GM18858 (cell line): ENCODE data around the gene IGFBP6.

Source experiments
- ATAC-seq: cut with Tn5 transposase; IDR thresholded peaks from one replicate; pipeline ENCODE4 v1.9.1; 2021; ENCODE audit not compliant: unreplicated experiment

The IGFBP6 gene

DNA sequence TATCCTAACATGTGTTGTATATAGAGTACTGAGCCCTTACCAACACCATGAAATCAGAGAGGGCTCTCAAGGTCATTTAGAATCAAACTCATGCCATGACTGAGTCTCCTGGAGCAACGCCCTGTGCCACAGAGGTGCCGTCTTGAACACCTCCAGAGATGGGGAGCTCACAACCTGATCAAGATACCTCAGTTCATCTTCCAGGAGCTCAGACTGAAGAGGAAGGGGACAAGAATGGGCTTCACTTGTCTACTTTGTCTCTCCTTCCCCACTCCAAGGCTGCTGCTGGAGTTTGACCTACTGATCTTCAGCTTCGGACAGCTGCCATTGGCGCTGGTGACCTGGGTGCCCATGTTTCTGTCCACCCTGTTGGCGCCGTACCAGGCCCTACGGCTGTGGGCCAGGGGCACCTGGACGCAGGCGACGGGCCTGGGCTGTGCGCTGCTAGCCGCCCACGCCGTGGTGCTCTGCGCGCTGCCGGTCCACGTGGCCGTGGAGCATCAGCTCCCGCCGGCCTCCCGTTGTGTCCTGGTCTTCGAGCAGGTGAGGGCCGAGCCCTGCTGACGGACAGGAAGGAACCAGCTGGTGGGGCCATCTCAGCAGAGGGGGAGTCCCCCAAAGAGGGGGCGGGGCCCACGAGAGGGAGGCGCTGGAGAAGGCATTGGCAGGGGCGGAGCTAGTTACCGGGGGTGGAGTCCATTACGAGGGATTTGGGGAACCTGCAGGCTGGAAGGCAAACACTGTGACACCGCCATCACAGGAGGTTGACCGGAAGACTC lies 17.8 kb downstream of the IGFBP6 start:
- no peak for ATAC-seq

DNA sequence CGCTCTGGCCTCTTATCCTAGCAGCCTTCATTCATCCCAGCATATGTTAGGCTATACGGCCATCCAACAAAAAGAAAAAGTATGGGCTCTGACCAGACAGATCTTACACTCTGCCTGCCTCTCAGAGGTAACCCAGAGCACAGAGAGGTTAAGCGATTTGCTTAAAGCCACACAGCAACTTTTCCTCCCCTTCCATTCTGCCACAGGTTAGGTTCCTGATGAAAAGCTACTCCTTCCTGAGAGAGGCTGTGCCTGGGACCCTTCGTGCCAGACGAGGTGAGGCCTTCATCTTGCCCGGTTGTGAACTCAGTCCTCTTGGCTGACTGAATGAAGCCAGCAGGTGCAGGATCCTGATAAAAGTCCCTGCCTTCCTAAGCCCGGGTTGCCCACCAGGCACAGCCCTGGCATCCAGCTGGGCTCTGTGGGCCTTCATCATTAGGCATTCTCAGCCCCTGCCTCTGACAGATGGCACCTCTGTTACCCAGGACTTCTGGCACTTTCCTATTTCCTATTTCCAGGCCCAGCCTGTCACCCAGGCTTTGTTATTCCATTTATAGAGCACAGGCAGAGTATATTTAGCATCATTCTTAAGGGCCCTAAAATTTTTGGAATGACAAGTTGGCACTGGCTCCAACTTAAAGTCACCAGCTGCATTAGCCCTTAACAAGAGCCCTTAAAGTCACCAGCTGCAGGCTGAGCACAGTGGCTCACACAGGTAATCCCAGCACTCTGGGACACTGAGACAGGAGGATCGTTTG lies 18.6 kb downstream of the IGFBP6 start:
- ATAC-seq, result no peak

DNA sequence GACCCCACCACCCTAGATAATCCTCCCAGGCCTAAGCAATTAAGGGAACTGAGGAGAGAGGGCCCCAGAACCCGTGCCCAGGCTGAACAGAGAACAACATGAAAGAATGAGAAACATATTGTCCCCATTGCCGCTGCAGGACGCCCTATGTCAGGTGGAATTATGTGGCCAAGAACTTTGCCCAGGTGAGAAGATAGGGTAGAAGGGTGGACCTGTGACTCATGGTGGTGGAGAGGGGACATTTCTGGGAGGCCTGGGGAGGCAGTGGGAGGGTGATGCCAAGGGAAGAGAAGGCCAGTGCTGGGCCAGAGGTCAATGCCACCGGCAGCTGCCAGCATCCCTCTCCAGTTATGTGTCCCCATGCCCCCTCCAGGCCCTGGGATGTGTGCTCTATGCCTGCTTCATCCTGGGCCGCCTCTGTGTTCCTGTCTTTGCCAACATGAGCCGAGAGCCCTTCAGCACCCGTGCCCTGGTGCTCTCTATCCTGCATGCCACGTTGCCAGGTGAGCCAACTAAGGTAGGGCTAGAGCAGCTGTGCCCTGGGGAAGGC lies 21.4 kb downstream of the IGFBP6 start:
- ATAC-seq, result no peak

DNA sequence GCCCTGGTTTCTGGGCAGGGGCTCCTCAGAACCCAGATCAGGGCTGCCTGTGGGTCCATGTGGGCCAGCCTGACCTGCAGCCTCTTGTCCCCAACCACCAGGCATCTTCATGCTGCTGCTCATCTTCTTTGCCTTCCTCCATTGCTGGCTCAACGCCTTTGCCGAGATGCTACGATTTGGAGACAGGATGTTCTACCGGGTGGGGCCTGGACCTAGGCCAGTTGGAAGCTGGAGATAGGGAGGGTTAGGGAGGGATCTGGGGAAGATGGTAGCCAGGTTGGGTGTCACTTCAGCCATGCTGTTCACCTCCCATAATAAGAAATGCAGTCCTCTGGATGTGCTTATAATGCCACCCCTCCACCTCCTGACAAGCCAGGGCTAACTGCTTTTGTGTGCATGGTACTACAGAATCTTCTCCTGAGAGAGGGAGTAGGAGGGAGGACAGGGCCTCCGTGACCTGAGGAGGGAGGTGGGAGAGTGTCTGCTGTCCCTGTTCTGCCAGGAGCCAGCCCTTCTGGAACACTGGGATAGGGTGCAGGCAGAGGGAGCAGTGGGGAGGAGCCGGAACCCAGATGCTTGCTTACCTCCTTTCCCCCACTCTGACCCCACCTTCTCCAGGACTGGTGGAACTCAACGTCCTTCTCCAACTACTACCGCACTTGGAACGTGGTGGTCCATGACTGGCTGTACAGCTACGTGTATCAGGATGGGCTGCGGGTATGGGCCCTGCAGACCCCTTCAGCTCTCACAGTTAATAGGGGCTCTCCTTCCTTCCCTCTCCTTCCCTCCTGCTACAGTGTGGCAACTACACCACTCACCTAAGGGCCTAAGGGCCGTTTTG lies 23.4 kb downstream of the IGFBP6 start:
- ATAC-seq, result no peak

DNA sequence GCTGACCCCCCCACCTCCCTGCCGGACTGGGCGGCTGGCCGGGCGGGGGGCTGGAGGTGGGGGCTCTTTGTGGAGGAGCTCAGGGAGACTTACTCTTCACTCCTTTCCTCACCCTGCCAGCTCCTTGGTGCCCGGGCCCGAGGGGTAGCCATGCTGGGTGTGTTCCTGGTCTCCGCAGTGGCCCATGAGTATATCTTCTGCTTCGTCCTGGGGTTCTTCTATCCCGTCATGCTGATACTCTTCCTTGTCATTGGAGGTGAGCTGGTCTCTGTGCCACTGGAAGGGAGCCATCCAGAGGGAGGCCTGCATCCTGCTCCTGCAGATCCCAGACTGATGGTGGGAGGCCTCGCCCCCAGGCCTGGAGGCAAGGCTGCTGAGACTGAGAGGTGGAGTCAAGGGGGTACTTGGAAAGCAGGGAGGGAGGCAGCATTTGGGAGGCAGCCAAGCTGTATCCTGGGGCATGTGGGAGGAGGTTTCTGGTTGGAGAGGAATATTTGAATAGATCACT lies 25.5 kb downstream of the IGFBP6 start:
- ATAC-seq, result no peak

DNA sequence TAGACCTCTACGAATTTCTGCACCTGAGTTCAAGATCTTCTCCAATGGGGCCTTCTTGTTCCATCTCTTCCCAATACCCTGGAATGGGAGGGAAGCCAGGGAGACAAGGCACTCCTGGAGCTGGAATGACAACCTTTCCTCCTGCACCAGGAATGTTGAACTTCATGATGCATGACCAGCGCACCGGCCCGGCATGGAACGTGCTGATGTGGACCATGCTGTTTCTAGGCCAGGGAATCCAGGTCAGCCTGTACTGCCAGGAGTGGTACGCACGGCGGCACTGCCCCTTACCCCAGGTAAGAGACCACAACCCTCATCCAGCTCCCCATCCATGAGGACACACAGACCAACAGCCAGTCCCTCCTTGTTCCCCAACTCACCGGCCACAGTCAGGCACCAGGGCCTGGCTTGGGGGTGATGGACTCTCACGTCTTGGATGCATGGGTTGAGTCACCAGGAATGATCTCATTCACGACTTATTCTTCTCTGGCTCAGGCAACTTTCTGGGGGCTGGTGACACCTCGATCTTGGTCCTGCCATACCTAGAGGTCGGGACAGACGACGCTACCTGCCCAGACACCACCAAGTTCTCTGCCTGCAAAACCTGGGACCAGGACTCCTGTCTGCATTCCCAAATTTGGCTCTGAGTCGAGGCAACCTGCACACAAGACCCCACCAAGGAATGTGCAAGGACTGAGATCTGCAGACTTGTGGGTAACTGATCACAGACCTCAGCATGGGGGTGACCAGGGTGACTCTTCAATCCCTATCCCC lies 26.3 kb downstream of the IGFBP6 start:
- no peak for ATAC-seq

DNA sequence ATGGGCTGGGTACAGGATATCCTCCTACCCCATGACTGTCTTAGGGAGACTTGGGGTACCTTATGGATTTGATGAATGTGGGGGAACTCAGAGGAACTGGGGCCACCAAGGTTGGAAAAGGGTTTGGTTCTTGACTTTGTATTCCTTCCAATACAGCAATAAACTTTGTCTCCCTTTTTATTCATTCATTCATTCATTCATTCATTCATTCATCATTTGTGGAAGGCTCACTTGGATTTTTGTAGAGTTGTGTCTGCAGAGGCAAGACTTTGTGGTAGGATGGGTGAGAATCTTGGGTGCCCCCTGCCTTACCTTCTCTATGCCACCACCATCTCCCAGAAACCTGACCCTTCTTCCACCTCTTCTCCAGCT lies 26.9 kb downstream of the IGFBP6 start:
- ATAC-seq, result no peak

DNA sequence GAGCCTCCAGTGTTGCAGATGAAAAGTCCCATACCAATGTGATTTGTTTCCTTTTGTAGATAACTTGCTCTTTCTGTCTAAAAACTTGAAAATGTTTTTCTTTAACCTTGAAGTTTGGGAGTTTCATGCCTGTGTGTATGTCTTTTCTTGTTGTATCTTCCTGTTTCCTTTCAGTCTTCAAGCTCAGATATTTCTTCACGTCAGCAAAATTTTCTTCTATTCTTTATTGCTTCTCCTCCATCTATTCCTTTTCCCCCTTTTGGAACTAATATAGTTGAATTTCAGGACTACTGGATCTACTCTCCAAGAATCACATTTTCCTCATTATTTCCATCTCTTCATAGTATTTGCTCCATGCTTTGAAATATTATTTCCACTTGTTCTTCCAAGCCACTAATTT lies 29.7 kb downstream of the IGFBP6 start:
- ATAC-seq, result no peak

DNA sequence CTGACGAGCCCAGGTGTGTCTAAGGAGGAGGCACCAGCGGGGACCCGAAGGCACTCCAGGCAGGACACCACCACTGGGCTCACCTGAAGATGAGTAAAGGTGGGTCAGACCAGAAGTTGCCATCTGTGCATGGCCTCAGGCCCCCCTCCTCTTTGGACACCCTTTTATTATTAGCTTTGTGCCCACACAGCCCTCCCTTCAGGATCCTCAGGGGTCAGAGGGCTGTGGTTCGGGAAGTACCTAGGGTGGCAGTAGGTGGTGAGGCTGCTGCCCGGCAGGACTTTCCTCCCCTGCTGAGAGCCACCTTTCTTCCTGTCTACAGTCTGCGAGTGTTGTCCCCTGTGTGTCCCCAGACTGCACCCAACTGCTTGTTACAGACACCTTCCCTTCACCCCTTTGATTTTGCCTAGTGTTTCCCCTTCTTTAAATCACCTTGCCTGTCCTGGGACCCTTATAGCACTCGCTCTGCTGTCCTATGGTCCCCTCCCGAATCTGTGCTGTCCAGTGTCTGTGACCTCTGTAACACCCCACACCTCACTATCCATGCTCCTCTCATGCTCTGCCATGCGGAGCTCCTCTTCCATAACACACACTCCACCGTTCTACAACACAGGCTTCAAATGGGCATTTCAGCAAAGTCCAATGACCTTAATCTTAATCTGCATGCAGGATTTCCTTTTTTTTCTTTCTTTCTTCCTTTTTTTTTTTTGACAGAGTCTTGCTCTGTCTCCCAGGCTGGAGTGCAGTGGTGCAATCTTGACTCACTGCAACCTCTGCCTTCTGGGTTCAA lies 31.5 kb downstream of the IGFBP6 start:
- no peak for ATAC-seq

DNA sequence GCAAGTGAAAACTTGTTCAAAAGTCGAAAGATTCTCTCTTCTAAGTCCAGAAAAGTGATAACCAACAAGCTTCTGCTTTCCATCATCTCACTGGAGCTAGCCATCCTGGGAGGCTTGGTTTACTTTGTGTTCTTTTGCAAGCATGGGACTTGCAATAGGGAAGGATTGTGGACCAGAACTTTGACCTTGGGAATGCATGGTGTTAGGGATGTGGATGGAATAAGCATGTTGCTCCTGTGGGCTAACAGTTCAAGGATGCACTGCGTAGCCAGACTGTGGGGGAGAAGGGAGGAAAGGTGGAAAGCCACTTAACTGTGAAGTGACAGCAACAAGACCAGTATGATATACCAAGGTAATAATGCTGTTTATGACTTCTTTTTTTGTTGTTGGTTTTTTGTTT lies 34.4 kb downstream of the IGFBP6 start:
- no peak for ATAC-seq

DNA sequence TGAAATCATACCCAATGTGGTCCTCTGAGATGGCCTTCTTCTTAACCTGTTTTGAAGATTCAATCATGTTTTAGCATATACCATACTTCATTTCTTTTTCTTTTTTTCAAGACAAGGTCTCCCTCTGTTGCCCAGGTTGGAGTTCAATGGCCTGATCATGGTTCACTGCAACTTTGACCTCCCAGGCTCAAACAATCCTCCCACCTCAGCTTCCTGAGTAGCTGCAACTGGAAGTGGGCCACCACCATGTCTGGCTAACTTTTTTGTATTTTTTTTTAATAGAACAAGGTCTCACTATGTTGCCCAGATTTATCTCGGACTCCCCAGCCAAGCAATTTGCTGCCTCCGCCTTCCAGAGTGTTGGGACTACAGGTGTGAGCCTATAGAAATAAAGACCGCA lies 36.3 kb downstream of the IGFBP6 start:
- ATAC-seq, result no peak

DNA sequence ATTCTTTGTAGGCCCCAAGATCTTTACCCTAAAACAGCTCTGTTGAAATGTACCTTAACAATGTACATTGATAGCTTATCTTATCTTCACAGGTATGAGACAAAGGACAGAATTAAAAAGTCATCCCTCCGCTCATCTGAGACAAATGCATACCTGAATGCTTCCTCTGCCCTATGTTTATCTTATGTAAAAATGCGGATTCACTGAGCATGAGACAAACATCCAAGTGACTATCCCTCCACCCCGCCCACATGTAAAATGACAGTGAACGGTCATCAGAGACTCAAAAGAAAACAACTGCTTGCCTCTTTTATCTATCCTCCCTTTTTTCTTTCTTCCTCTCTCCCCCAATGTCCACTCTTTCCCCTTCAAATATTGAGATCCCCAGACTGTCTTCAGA lies 45.9 kb downstream of the IGFBP6 start:
- ATAC-seq, result no peak

DNA sequence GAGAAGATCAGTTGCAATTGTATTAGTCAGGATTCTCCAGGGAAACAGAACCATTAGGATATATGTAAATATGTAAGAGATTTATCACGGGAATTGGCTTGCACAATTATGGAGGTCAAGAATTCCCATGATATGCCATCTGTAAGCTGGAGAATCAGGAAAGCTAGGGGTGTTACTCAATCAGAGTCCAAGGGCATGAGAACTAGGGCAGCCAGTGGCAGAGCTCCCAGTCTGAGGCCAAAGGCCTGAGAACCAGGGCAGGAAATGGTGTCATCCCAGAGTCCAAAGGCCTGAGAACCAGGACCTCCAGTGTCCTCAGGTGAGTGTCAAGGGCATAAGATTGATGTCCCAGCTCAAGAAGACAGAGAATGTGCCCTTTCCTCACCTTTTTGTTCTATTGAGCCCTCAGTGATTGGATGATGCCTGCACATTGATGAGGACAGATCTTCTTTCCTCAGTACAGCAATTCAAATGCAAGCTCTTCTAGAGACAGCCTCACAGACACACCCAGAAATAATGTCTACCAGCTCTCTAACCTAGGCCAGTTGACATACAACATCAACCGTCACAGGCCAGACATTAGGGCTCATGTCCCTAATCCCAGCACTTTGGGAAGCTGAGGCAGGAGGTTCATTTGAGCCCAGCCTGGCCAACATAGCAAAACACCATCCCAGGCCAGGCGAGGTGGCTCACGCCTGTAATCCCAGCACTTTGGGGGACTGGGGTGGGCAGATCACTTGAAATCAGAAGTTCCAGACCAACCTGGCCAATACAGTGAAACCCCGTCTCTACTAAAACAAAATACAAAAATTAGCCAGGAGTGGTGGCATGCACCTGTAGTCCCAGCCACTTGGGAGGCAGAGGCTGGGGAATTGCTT lies 48.2 kb downstream of the IGFBP6 start:
- ATAC-seq, result no peak

DNA sequence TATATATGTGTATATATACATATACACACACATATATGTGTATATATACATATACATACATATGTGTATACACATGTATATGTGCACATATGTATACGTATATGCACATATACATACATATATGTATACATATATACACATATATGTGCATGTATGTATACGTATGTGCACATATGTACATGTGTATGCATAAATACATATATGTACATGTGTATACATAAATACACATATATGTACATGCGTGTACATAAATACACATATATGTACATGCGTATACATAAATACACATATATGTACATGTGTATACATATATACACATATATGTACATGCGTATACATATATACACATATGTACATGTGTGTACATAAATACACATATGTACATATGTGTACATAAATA lies 49.7 kb downstream of the IGFBP6 start:
- ATAC-seq, result no peak

DNA sequence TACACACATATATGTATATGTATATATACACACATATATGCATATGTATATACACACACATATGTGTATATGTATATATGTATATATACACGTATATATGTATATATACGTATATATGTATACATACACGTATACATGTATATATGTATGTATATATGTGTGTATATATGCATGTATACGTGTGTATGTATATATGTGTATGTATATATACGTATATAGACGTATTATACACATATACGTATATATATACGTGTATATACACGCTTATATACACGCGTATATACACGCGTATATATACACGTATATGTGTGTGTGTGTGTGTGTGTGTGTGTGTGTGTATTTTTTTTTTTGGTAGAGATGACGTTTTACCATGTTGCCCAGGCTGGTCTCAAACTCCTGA lies 50.2 kb downstream of the IGFBP6 start:
- ATAC-seq, result no peak

DNA sequence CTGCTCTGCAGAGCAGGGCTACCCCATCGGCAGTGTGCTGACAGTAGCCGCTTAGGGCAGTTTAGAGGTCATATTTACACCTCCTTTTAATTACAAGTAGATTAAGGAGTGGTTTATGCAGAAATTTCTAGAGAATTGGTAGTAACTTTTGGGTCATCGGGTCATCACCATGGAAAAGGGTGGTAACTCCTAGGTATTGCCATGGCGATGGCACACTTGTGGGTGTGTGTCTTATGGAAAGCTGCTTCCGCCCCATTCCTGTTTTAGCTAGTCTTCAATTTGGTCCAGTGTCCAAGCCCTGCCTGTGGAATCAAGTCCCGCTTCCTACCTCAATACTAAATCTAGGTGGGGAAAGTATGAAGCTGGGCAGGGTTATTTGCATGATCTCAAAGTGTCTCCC lies 53.6 kb downstream of the IGFBP6 start:
- ATAC-seq, result no peak
